A673 (cell line): ENCODE results near the gene TENM4.

Experiments
- EZH2 ChIP-seq: fragments of 200-600 bp; sonication (generic); IDR thresholded peaks from 2 replicates; pipeline ENCODE4 v1.6.1; 2017; ENCODE audit warnings: borderline replicate concordance, low read depth, mild to moderate bottlenecking, mixed read lengths, antibody characterized with exemption, low read length; ENCODE audit not compliant: poor library complexity, severe bottlenecking
- TF ChIP-seq, protein P1 (sequence below): fragments of 300-800, 200-600 bp; sonication (generic); conservative IDR thresholded peaks from 2 replicates; pipeline ENCODE4 v1.5.1; 2017; ENCODE audit warnings: low read depth, mild to moderate bottlenecking, antibody characterized with exemption, low read length, moderate library complexity, mixed read lengths

GRCh38 chr11:79383874-79384273, 57.0 kb downstream of the TENM4 start:
- TF ChIP-seq EZH2 = no peak
- TF ChIP-seq, protein P1, sequence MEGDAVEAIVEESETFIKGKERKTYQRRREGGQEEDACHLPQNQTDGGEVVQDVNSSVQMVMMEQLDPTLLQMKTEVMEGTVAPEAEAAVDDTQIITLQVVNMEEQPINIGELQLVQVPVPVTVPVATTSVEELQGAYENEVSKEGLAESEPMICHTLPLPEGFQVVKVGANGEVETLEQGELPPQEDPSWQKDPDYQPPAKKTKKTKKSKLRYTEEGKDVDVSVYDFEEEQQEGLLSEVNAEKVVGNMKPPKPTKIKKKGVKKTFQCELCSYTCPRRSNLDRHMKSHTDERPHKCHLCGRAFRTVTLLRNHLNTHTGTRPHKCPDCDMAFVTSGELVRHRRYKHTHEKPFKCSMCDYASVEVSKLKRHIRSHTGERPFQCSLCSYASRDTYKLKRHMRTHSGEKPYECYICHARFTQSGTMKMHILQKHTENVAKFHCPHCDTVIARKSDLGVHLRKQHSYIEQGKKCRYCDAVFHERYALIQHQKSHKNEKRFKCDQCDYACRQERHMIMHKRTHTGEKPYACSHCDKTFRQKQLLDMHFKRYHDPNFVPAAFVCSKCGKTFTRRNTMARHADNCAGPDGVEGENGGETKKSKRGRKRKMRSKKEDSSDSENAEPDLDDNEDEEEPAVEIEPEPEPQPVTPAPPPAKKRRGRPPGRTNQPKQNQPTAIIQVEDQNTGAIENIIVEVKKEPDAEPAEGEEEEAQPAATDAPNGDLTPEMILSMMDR = no peak
